NCI-H1930 (cell line): ENCODE data around the gene CAPN12.
"Not testable (repeated sequence)": the region's sequence is repeated elsewhere in the genome, so short reads cannot be mapped to it uniquely, and the experiment has no call there.

Source experiments
- DNase-seq, 2 experiments: peaks; one replicate each; lab custom pipeline; 2025; lab: John Stamatoyannopoulos, UW

Gene CAPN12, protein sequence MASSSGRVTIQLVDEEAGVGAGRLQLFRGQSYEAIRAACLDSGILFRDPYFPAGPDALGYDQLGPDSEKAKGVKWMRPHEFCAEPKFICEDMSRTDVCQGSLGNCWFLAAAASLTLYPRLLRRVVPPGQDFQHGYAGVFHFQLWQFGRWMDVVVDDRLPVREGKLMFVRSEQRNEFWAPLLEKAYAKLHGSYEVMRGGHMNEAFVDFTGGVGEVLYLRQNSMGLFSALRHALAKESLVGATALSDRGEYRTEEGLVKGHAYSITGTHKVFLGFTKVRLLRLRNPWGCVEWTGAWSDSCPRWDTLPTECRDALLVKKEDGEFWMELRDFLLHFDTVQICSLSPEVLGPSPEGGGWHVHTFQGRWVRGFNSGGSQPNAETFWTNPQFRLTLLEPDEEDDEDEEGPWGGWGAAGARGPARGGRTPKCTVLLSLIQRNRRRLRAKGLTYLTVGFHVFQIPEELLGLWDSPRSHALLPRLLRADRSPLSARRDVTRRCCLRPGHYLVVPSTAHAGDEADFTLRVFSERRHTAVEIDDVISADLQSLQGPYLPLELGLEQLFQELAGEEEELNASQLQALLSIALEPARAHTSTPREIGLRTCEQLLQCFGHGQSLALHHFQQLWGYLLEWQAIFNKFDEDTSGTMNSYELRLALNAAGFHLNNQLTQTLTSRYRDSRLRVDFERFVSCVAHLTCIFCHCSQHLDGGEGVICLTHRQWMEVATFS

DNA sequence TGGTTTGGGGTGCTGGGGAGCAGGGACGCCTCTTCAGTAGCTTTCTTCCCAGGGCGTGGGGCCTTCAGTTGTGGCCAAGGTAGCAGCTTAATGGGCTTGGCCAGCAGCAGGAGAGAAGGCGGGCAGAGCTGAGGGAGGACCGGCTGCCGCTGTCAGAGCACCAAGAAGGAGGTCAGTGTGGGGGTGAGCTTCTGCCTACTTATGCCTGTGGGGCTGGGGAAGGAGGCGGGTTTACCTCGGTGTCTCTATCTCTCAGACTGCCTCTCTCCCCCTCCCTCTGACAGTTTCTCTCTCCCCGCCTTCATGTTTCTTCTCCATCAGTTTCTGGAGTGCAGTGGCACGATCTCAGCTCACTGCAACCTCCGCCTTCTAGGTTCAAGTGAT is at the start of gene CAPN12:
Gene CAPN12, minus strand, starts transcription at position 177 of the 384 bp plus-strand sequence. CDS start 309 bp downstream, outside the sequence.
- no peak for DNase-seq

DNA sequence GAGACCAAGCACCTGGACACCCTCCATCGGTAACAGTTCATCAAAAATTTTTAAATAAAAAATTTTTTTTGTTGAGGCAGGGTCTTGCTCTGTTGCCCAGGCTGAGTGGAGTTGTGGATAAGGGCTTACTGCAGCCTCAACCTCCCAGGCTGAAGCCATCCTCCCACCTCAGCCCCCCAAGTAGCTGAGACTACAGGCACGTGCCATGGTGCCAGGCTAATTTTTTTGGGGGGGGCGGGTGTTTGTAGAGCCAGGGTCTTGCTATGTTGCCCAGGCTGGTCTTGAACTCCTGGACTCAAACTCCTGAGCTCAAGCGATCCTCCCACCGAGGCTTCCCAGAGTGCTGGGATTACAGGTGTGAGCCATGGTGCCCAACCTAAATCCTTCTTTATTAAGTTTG is 49.4 kb upstream of the CAPN12 start:
- no peak for DNase-seq

DNA sequence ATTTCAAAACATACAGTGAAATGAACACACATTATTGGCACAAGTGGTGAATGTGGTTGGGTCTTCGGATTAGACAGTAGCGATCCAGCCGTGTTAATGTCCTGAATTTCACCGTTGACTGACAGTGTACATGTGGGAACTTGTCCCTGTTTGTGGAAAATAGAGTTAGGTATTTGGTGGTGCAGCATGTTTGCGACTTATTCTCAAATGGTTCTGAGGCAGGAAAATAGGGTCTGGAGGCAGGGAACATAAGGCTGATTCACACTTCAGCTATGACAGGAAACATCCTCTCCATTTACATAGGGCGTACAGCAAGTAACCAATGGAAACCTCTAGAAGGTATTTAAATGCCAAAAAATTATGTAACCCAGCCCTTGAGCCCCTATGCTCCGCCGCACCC is 48.9 kb upstream of the CAPN12 start:
- DNase-seq = no peak

DNA sequence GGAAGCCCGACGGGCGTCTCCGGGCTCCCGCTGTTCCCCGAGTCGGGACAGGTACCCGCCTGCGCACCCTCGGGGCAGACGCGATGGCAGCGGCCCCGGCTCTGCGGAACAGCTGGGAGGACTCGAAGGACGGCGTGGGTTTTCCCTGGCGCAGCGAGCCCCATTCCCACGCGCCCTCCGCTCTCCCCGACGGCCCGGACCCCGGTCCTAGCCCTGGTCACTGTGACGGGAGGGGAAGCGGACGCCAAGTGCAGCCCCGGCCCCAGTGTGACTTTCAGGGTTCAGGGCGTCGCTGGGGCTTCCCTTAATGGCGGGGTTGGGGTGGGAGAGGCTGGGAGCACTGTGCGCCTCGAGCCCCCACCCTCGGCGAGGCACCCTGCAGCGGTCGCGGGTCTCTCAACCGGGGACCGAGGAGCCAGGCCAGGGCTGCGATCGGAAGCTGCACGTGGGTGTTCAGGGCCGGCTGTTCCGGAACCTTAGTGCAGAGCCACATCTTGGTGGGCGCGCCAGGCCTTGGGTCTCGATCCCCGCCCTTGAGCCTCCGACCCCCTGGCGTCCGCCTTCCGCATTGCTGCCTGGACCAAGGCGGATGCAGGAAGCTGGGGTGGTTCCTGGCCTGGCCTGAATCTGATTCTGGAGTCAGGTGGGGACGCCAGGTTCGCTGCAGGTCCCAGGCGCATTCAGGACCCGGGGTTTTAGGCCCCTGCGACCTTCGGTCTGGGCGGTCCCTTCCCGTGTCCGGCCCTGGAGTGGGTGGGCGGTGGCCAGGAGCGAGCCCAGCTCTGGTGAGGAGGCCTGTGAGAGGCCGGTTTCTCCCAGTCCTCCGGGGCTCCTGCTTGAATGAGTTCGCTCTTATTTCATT is 48.2 kb upstream of the CAPN12 start:
- no peak for DNase-seq

DNA sequence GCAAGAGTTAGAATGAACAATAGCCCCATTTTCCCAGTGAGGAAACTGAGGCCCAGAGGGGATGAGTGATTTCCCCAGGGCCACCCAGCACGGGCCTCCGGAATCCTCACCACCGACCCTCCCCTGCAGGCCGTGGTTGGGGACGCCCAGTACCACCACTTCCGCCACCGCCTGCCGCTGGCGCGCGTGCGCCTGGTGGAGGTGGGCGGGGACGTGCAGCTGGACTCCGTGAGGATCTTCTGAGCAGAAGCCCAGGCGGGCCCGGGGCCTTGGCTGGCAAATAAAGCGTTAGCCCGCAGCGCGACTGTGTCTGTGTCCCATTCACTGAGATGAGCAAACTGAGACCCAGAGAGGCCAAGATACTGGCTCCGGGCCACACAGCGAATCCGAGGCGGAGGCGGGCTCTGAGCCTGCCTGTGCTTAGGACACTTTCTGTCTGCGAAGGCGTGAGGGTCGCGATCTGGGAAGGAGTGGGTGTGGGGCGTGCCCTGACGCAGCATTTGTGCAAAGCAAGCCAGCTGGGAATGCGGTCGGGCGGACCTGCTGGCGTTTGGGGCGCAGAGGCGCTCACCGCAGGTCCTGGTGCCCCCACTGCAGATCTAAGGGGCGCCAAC is 47.3 kb upstream of the CAPN12 start:
- not testable (repeated sequence) for DNase-seq

DNA sequence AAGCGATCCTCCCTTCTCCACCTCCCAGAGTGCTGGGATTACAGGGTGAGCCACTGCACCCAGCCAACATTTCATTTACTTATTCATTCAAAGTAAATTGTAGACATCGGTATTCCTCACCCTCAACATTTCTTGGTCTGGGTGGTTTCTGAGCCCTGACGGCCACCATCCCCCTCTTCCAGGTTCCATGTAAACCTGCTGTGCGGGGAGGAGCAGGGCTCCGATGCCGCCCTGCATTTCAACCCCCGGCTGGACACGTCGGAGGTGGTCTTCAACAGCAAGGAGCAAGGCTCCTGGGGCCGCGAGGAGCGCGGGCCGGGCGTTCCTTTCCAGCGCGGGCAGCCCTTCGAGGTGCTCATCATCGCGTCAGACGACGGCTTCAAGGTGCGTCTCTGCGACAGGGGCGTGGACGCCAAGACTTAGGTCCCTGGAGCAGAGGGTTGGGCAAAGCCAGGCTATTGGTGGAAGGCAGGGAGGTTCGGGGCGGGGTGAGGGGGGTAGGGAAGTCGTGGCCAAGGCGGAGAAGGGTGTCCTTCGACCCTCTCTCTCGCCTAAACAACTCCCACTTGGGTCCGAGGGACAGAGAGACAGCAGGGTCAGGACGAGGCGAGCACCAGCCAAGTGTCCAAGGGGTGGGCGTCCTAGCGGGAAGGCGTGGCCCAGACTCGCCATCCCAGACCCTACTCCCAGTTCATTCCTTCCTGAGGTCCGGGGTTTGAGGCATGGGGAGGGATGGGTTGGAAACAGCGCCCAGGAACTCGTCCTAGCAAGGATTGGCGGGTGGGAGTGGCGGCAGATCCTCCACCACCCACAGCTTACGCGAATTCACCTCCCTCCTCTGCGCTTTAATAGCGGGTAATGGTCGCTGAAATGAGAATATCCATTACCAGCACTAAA is 46.5 kb upstream of the CAPN12 start:
- not testable (repeated sequence) for DNase-seq

DNA sequence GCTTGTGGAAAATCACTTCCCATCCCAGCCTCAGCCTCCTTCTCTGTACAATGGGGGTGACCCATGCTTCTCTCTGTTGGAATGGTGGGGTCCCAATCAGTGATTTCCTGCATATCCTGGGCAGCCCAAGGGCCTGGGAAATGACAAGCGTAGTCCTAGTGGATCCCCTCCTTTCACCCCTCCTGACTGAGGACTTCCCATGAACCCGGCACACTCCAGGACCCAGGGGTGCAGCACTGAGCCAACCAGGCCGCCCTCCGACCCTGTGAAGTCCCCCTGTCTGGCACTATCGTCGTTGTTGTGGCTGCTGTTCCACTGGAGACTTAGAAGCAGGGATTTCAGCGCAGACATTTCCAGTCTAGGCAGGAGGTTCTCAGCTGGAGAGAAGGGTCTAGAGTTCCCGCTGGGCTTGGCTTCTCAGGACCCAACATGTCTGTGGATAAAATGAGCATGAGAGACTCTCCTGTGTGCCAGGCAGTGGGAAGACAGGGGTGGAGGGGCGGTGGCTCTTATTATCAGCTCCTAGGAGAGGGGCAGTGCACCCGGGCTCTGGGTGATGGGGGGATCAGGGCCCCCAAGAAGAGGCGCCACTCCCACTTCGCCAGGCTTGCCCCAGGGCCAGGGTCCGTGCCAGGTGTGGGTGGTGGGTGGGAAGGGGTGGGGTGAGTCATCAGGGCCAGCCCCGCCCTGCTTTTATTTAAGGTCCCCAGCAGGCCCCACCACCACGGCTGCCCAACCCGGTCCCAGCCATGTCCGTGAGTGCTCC is 44.4 kb upstream of the CAPN12 start, which contains the start of gene LGALS7B:
Gene LGALS7B, plus strand, starts transcription at position 723 of the 766 bp plus-strand sequence. Its CDS starts 27 bp downstream, at position 750.
- no peak for DNase-seq

DNA sequence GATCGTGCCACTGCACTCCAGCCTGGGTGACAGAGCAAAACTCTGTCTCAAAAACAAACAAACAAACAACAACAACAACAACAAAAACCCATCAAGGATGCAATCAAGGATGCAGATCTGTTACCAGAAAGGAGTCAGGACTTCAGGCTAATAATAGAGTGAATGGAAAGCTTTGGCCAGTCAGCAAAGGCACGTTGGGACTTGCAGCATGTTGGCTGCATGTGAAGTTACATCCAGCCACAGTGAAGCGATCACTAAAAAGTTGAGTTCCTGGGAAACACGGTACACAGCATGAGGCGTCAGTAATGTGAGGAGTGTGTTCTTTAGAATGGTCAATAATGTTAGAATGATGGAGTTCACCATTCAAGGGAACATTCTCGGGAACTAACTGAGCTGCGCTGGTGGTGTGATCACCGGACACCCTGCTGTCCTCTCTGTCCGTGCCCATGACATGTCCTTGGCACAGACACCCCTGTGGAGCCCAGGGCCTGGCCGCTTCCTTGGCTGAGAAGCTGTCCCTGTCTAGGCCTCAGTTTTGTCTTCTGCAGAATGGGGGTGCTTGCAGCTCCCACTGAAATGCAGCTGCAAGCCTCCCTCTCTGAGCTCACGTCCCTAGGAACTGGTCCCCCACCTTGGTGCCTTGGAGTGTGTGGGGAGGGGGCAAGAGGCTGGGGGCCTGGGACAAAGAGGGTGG is 42.4 kb upstream of the CAPN12 start:
- no peak for DNase-seq

DNA sequence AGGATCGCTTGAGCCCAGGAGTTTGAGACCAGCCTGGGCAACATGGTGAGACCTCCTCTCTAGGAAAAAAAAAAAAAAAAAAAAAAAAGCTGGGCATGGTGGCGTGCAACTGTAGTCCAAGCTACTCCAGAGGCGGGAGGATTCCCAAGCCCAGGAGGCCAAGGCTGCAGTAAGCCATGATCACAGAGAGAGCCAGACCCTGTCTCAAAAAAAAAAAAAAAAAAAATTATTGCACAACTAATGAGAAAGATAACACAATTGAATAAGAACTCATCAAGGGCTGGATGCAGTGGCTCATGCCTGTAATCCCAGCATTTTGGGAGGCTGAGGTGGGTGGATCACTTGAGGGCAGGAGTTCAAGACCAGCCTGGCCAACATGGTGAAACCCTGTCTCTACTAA is 41.8 kb upstream of the CAPN12 start:
- DNase-seq = not testable (repeated sequence)

DNA sequence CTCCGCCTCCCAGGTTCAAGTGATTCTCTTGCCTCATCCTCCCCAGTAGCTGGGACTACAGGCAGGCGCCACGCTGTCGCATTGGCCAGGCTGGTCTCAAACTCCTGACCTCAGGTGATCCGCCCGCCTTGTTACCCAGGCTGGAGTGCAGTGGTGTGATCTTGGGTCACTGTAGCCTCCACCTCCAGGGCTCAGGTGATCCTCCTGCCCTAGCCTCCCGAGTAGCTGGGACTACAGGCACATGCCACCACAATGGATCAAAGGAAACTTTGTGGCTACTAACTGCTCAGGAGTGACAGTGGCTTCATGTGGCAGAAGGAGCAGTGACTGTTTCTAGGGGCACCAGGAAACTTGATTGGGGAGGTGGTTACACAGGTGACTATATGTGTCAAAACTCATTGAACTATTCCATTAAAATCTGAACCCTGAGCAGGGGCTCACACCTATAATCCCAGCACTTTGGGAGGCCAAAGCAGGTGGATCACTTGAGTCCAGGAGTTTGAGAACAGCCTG is 41.0 kb upstream of the CAPN12 start:
- DNase-seq = no peak

DNA sequence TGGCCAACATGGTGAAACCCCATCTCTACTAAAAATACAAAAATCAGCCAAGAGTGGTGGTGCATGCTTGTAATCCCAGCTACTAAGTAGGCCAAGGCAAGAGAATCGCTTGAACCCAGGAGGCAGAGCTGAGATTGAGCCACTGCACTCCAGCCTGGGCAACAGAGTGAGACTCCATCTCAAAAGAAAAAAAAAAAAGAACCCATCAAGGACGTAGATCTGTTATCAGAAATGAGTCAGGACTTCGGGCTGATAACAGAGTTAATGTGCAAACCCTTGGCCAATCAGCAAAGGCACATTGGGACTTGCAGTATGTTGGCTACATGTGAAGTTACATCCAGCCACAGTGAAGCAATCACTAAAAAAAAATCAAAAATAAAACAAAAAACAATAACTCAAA is 40.0 kb upstream of the CAPN12 start:
- no peak for DNase-seq

DNA sequence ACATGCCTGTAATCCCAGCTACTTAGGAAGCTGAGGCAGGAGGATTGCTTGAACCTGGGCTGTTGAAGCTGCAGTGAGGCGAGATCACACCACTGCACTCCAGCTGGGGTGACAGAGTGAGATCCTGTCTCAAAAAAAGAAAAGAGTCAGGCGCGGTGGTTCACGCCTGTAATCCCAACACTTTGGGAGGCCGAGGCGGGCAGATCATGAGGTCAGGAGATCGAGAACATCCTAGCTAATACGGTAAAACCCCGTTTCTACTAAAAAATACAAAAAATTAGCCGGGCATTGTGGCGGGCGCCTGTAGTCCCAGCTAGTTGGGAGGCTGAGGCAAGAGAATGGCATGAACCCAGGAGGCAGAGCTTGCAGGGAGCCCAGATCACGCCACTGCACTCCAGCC is 37.9 kb upstream of the CAPN12 start:
- DNase-seq = not testable (repeated sequence)

DNA sequence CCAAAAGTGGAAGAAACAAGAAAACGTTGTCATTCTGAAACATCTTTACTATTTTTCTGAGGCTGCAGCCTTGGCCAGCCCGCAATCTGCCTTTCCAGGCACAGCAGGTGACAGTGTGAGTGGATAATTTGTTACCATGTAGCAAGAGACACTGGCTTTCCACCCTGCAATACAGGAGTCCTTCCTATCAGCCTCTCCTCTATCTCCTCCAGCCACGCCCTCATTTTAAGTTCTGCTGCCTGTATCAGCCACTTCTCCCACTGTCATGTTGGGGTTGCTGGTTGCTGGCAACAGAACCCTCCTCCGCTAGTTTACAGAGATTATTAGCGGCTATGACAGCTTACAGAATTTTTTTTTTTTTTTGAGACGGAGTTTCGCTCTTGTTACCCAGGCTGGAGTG is 36.8 kb upstream of the CAPN12 start:
- DNase-seq = no peak

DNA sequence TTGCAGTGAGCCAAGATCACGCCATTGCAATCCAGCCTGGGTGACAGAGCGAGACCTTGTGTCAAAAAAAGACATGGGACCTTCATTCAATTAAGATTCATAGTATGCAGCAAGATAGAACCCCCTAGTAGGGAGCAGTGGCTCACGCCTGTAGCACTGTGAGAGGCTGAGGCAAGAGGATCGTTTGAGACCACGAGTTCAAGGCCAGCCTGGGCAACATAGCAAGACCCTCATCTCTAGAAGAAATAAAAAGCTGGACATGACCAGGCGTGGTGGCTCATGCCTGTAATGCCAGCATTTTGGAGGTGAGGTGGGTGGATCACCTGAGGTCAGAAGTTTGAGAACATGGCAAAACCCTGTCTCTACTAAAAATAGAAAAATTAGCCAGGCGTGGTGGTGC is 36.2 kb upstream of the CAPN12 start:
- DNase-seq = no peak

DNA sequence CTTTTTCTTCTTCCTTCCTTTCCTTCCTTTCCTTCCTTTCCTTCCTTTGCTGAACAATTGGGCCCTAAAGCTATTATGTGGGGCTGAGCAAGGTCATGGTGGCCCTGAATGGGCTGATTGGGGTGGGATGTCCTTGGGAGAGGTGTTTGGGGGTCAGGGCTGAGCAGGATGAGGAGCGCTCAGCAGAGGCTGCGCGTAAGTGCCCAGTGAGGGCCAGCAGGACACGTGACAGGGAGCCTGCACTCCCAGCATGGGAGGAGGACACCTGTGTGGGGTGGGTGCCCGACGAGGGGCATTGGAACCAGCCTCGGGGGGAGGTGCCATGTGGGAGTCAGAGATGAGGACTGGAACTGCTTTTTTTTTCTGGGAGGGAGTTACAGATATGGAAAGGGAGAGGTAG is 34.5 kb upstream of the CAPN12 start:
- no peak for DNase-seq

DNA sequence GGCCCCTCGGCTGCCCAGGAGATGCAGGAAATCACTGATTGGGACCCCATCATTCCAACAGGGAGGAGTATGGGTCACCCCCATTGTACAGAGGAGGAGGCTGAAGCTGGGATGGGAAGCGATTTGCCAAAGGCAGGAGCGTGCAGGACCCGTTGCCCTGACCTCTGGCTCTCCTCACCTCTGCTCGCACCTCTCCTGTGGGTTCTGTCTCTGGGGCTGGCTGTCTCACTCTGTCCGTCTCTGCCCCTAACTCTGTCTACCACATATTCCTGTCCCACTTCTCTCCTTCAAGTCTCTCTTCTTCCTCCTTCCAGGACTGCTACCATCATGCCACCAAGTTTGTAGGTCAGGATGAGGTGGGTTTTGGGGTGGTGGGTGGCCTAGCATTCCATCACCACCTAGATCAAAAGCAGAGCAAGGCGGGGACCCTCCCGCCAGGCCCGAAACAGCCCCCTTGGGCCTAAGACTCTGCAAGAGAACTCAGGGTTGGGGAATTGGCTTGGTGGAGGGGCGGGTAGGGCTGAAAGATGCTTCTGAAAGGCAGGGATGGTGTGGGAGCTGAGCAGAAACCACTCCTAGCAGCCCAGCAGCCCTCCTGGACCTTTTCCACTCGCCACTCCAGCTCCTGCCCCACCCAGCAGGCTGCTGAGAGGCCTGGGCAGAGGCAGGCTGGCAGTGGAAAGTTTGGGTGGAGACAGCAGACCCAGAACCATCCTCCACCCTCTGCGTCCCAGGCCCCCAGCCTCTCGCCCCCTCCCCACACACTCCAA is 30.1 kb upstream of the CAPN12 start:
- DNase-seq = no peak

DNA sequence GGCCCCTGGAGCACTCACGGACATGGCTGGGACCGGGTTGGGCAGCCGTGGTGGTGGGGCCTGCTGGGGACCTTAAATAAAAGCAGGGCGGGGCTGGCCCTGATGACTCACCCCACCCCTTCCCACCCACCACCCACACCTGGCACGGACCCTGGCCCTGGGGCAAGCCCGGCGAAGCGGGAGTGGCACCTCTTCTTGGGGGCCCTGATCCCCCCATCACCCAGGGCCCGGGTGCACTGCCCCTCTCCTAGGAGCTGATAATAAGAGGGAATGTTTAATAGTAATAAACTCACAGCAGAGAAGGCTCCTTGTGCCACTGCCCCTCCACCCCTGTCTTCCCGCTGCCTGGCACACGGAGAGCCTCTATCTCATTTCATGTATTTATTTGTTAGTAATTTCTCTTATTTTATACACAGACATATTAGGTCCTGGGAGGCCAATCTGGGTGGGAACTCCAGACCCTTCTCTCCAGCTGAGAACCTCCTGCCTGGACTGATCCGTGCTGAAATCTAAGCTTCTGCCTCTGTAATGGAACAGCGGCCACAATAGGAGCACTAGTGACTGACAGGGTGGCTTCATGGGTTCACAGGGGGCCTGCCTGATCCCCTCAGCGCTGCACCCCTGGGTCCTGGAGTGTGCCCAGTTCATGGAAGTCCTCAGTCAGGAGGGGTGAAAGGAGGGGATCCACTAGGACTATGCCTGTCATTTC is 29.3 kb upstream of the CAPN12 start, which contains the start of gene LGALS7:
Gene LGALS7, minus strand, starts transcription at position 49 of the 709 bp plus-strand sequence. Its CDS starts 25 bp downstream, at position 24.
- no peak for DNase-seq

DNA sequence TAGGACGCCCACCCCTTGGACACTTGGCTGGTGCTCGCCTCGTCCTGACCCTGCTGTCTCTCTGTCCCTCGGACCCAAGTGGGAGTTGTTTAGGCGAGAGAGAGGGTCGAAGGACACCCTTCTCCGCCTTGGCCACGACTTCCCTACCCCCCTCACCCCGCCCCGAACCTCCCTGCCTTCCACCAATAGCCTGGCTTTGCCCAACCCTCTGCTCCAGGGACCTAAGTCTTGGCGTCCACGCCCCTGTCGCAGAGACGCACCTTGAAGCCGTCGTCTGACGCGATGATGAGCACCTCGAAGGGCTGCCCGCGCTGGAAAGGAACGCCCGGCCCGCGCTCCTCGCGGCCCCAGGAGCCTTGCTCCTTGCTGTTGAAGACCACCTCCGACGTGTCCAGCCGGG is 27.3 kb upstream of the CAPN12 start:
- DNase-seq = not testable (repeated sequence)
